CD4-positive, alpha-beta memory T cell (primary cell): ENCODE measurements around the gene TMEM100. TPM values are rescaled to one million over a fixed set of nuclear protein-coding genes. Genes with fewer than 3 reads are reported as not detected.
"Not testable (repeated sequence)": the region's sequence is repeated elsewhere in the genome, so short reads cannot be mapped to it uniquely, and the experiment has no call there.

Source experiments
- CTCF ChIA-PET: fragments of 350-600 bp; sonication (Branson Sonifier 250); formaldehyde crosslinking; loops from one replicate; lab custom pipeline; 2021; ENCODE audit warnings: inconsistent platforms; ENCODE audit not compliant: partially characterized antibody; lab: Charles Lee
- POLR2A ChIA-PET: fragments of 350-600 bp; sonication (Branson Sonifier 250); formaldehyde crosslinking; loops from one replicate; lab custom pipeline; 2021; ENCODE audit not compliant: partially characterized antibody; lab: Charles Lee
- DNase-seq, 5 donors: peaks; one replicate each; pipeline versions ENCODE4 v3.0.0 to v3.0.0-alpha.2; 2020 to 2022; ENCODE audit warnings: mixed read lengths in 1 of 5
- H3K27ac ChIP-seq: one replicate; pipeline ENCODE4 v1.7.0; 2013; ENCODE audit warnings: low read depth, low read length
- H3K27me3 ChIP-seq: 2 replicates; pipeline ENCODE4 v1.7.0; 2013; ENCODE audit warnings: mild to moderate bottlenecking, low read length, moderate library complexity; ENCODE audit not compliant: insufficient read depth
- H3K36me3 ChIP-seq: 2 replicates; pipeline ENCODE4 v1.7.0; 2013; ENCODE audit warnings: mild to moderate bottlenecking, low read length, moderate library complexity; ENCODE audit not compliant: insufficient read depth
- H3K4me1 ChIP-seq: 2 replicates; pipeline ENCODE4 v1.7.0; 2013; ENCODE audit warnings: mild to moderate bottlenecking, low read length, moderate library complexity; ENCODE audit not compliant: insufficient read depth
- H3K4me3 ChIP-seq, 2 donors: one replicate each; pipeline ENCODE4 v1.7.0; 2013; ENCODE audit warnings: low read length in 2 of 2, mild to moderate bottlenecking in 1 of 2
- H3K9me3 ChIP-seq, 2 donors: one replicate each; pipeline ENCODE4 v1.7.0; 2013; ENCODE audit warnings: low read length in 2 of 2, control low read depth in 1 of 2; ENCODE audit not compliant: control insufficient read depth in 1 of 2
- H3K27ac Mint-ChIP-seq, 7 donors: one replicate each; pipeline ENCODE4 v1.8.0; 2020 to 2021; ENCODE audit warnings: mixed read lengths in 7 of 7, mild to moderate bottlenecking in 6 of 7, inconsistent platforms in 3 of 7, moderate library complexity in 3 of 7
- H3K27me3 Mint-ChIP-seq, 2 donors: one replicate each; pipeline ENCODE4 v1.8.0; 2020 to 2021; ENCODE audit warnings: mixed read lengths in 2 of 2
- H3K36me3 Mint-ChIP-seq, 2 donors: one replicate each; pipeline ENCODE4 v1.8.0; 2020 to 2021; ENCODE audit warnings: mixed read lengths in 2 of 2, inconsistent platforms in 1 of 2, mild to moderate bottlenecking in 1 of 2
- H3K4me1 Mint-ChIP-seq, 4 donors: one replicate each; pipeline ENCODE4 v1.8.0; 2020 to 2021; ENCODE audit warnings: mixed read lengths in 4 of 4, mild to moderate bottlenecking in 1 of 4
- H3K4me3 Mint-ChIP-seq, 8 donors: one replicate each; pipeline ENCODE4 v1.8.0; 2020 to 2021; ENCODE audit warnings: mixed read lengths in 8 of 8, mild to moderate bottlenecking in 7 of 8, moderate library complexity in 6 of 8, inconsistent platforms in 3 of 8
- H3K9me3 Mint-ChIP-seq, 8 donors: one replicate each; pipeline ENCODE4 v1.8.0; 2020 to 2021; ENCODE audit warnings: mixed read lengths in 8 of 8, mild to moderate bottlenecking in 5 of 8, inconsistent platforms in 3 of 8, moderate library complexity in 1 of 8
- intact Hi-C: fragments of 100-400 bp; cut with micrococcal nuclease; formaldehyde crosslinking; loops from one replicate; pipeline ENCODE4 v1.15.1; 2023
- polyA plus RNA-seq, 2 donors: library from polyadenylated mRNA; unstranded; fragments of 300-500 nt; fragmentation: Illumina TruSeq; gene quantifications; one replicate each; pipeline ENCODE4 v1.2.3, GENCODE V29; 2021
- total RNA-seq, 2 experiments: library from RNA; stranded (reverse); gene quantifications; one replicate each; pipeline ENCODE4 v1.2.3, GENCODE V29; 2021

The TMEM100 gene
- total and polyA plus RNA-seq, 4 experiments from 2014 or later = not detected

DNA sequence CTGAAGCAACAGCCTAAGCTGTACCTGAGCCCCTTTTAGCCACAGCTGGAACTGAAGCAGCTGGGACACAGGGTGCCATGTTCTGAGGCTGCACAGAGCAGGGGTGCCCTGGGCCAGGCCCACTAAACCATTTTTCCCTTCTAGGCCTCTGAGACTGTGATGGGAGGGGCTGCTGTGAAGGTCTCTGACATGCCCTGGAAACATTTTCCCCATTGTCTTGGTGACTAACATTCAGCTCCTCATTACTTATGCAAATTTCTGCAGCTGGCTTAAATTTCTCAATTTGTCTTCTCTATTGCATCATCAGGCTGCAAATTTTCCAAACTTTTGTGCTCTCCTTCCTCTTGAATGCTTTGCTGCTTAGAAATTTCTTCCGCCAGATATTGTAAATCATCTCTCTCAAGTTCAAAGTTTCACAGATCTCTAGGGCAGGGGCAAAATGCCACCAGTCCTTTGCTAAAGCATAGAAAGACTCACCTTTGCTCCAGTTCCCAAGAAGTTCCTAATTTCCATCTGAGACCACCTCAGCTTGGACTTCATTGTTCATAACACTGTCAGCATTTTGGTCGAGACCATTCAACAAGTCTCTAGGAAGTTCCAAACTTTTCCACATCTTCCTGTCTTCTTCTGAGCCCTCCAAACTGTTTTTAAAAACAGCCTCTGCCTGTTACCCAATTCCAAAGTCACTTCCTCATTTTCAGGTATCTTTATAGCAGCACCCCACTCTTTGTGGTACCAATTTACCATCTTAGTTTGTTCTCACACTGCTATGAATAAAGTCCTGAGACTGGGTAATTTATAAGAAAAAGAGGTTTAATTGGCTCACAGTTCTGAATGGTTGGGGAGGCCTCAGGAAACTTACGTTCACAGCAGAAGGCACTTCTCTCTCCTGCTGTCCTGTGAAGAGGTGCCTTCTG, 49.8 kb downstream of the TMEM100 start:
- ChIA-PET POLR2A (no interaction called here), CTCF (no interaction called here)
- Mint-ChIP-seq H3K4me3 (no peak overlapping the region), H3K36me3 (no peaks in the 10 kb centered on the region), H3K4me1 (no peaks in the 10 kb centered on the region), H3K27ac (no peak overlapping the region), H3K27me3 (peaks cover 10 to 44% of the 10 kb centered on the region in 2 donors), H3K9me3 (peaks cover 0 to 6% (median 0%) of the 10 kb centered on the region in 8 donors)
- intact Hi-C loops = no loop called here
- Histone ChIP-seq H3K27me3 (no peaks in the 10 kb centered on the region), H3K36me3 (no peaks in the 10 kb centered on the region), H3K9me3 (no peaks in the 10 kb centered on the region), H3K4me1 (no peaks in the 10 kb centered on the region), H3K27ac (no peak overlapping the region), H3K4me3 (no peak overlapping the region)
- DNase-seq = no peak

DNA sequence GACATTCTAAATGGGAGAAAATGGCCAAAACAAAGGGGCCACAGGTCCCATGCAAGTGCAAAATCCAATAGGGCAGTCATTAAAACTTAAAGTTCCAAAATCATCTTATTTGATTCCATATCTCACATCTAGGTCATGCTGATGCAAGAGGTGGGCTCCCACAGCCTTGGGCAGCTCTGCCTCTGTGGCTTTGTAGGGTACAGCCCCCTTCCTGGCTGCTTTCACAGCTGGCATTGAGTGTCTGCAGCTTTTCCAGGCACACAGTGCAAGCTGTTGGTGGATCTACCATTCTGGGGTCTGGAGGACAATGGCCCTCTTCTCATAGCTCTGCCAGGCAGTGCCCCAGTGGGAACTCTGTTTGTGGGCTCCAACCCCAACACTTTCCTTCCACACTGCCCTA, 50.7 kb downstream of the TMEM100 start:
- H3K36me3 Mint-ChIP-seq, H3K36me3 ChIP-seq, DNase-seq, H3K9me3 Mint-ChIP-seq, CTCF ChIA-PET, H3K4me1 Mint-ChIP-seq, H3K9me3 ChIP-seq, H3K4me1 ChIP-seq, H3K27ac ChIP-seq, H3K4me3 ChIP-seq, H3K4me3 Mint-ChIP-seq, POLR2A ChIA-PET, H3K27me3 ChIP-seq, H3K27ac Mint-ChIP-seq, intact Hi-C loops: not testable (repeated sequence)
- H3K27me3 Mint-ChIP-seq = peaks cover 9 to 42% of the 10 kb centered on the region in 2 donors

Other genes with a start within 250 kb of the TMEM100 start
- not detected for gene SMIM36, start 211.4 kb downstream of the TMEM100 start, total RNA-seq
- not detected for gene SMIM36, start 211.4 kb downstream of the TMEM100 start, polyA plus RNA-seq
- 1 to 10 TPM; 2.7 to 3.3 TPM for gene PCTP, start 28.2 kb upstream of the TMEM100 start, total RNA-seq
- 1 to 10 TPM; 2.3 to 4.7 TPM for gene PCTP, start 28.2 kb upstream of the TMEM100 start, polyA plus RNA-seq